ENCODE results near the gene GPR132.
A peak's percentile ranks its signal among the peaks of the same experiment; 100 is the strongest.
"Not testable (repeated sequence)": the region's sequence is repeated elsewhere in the genome, so short reads cannot be mapped to it uniquely, and the experiment has no call there.

GPR132 gene

GRCh38 chr14:105029402-105029801, 35.8 kb downstream of the GPR132 start:
- Histone ChIP-seq H3K9me3 (ENCODE audit: control insufficient read depth, low read length) (no peaks in the 10 kb centered on the region), H3K36me3 (ENCODE audit: control insufficient read depth, insufficient read depth, low read length) (no peaks in the 10 kb centered on the region), H3K4me3 (ENCODE audit: insufficient read depth, low read depth, low read length, poor library complexity, severe bottlenecking) (no peak overlapping the region), H3K27ac (ENCODE audit: insufficient read depth, low read length, poor library complexity, severe bottlenecking) (no peak overlapping the region), H3K4me1 (ENCODE audit: control insufficient read depth, insufficient read depth, low read length, poor library complexity, severe bottlenecking) (peaks cover 3% of the 10 kb centered on the region), H3K27me3 (replicated peaks; ENCODE audit: control insufficient read depth, insufficient read depth, low read length, poor library complexity, severe bottlenecking) (no peaks in the 10 kb centered on the region)
- no peak for DNase-seq

GRCh38 chr14:105028251-105028927, 36.8 kb downstream of the GPR132 start:
- no peak for DNase-seq
- H3K4me1 ChIP-seq (ENCODE audit: control insufficient read depth, insufficient read depth, low read length, poor library complexity, severe bottlenecking), result peaks cover 3% of the 10 kb centered on the region
- H3K9me3 ChIP-seq (ENCODE audit: control insufficient read depth, low read length), result no peaks in the 10 kb centered on the region
- H3K36me3 ChIP-seq (ENCODE audit: control insufficient read depth, insufficient read depth, low read length), result no peaks in the 10 kb centered on the region
- no peak overlapping the region for H3K4me3 ChIP-seq (ENCODE audit: insufficient read depth, low read depth, low read length, poor library complexity, severe bottlenecking)
- H3K27ac ChIP-seq (ENCODE audit: insufficient read depth, low read length, poor library complexity, severe bottlenecking), result no peak overlapping the region
- no peaks in the 10 kb centered on the region for H3K27me3 ChIP-seq (replicated peaks; ENCODE audit: control insufficient read depth, insufficient read depth, low read length, poor library complexity, severe bottlenecking)

- H3K4me3 ChIP-seq (ENCODE audit: insufficient read depth, low read depth, low read length, poor library complexity, severe bottlenecking); H3K4me1 ChIP-seq (ENCODE audit: control insufficient read depth, insufficient read depth, low read length, poor library complexity, severe bottlenecking); H3K27me3 ChIP-seq (replicated peaks; ENCODE audit: control insufficient read depth, insufficient read depth, low read length, poor library complexity, severe bottlenecking); DNase-seq; H3K9me3 ChIP-seq (ENCODE audit: control insufficient read depth, low read length); H3K36me3 ChIP-seq (ENCODE audit: control insufficient read depth, insufficient read depth, low read length); H3K27ac ChIP-seq (ENCODE audit: insufficient read depth, low read length, poor library complexity, severe bottlenecking): not testable (repeated sequence)
Measured at GRCh38 chr14:105027718-105028117, 37.5 kb downstream of the GPR132 start.

- DNase-seq, result no peak
- Histone ChIP-seq H3K27ac (ENCODE audit: insufficient read depth, low read length, poor library complexity, severe bottlenecking) (no peak overlapping the region), H3K4me1 (ENCODE audit: control insufficient read depth, insufficient read depth, low read length, poor library complexity, severe bottlenecking) (peaks cover 5% of the 10 kb centered on the region), H3K27me3 (replicated peaks; ENCODE audit: control insufficient read depth, insufficient read depth, low read length, poor library complexity, severe bottlenecking) (no peaks in the 10 kb centered on the region), H3K9me3 (ENCODE audit: control insufficient read depth, low read length) (no peaks in the 10 kb centered on the region), H3K4me3 (ENCODE audit: insufficient read depth, low read depth, low read length, poor library complexity, severe bottlenecking) (no peak overlapping the region), H3K36me3 (ENCODE audit: control insufficient read depth, insufficient read depth, low read length) (no peaks in the 10 kb centered on the region)
Measured at GRCh38 chr14:105026802-105027563, 38.2 kb downstream of the GPR132 start.

GRCh38 chr14:105026033-105026785, 39.0 kb downstream of the GPR132 start:
- no peaks in the 10 kb centered on the region for H3K9me3 ChIP-seq (ENCODE audit: control insufficient read depth, low read length)
- H3K27me3 ChIP-seq (replicated peaks; ENCODE audit: control insufficient read depth, insufficient read depth, low read length, poor library complexity, severe bottlenecking), result no peaks in the 10 kb centered on the region
- peaks cover 12% of the 10 kb centered on the region for H3K4me1 ChIP-seq (ENCODE audit: control insufficient read depth, insufficient read depth, low read length, poor library complexity, severe bottlenecking)
- no peaks in the 10 kb centered on the region for H3K36me3 ChIP-seq (ENCODE audit: control insufficient read depth, insufficient read depth, low read length)
- H3K4me3 ChIP-seq (ENCODE audit: insufficient read depth, low read depth, low read length, poor library complexity, severe bottlenecking), result no peak overlapping the region
- no peak for DNase-seq
- peak overlapping the region; percentile 33 for H3K27ac ChIP-seq (ENCODE audit: insufficient read depth, low read length, poor library complexity, severe bottlenecking)

- Histone ChIP-seq H3K27me3 (replicated peaks; ENCODE audit: control insufficient read depth, insufficient read depth, low read length, poor library complexity, severe bottlenecking) (no peaks in the 10 kb centered on the region), H3K9me3 (ENCODE audit: control insufficient read depth, low read length) (no peaks in the 10 kb centered on the region), H3K36me3 (ENCODE audit: control insufficient read depth, insufficient read depth, low read length) (no peaks in the 10 kb centered on the region), H3K4me1 (ENCODE audit: control insufficient read depth, insufficient read depth, low read length, poor library complexity, severe bottlenecking) (peaks cover 13% of the 10 kb centered on the region), H3K4me3 (ENCODE audit: insufficient read depth, low read depth, low read length, poor library complexity, severe bottlenecking) (no peak overlapping the region), H3K27ac (ENCODE audit: insufficient read depth, low read length, poor library complexity, severe bottlenecking) (peak overlapping the region; percentile 33)
- no peak for DNase-seq
Measured at GRCh38 chr14:105025429-105025828, 39.8 kb downstream of the GPR132 start.

- no peaks in the 10 kb centered on the region for H3K36me3 ChIP-seq (ENCODE audit: control insufficient read depth, insufficient read depth, low read length)
- DNase-seq, result no peak
- H3K27me3 ChIP-seq (replicated peaks; ENCODE audit: control insufficient read depth, insufficient read depth, low read length, poor library complexity, severe bottlenecking), result no peaks in the 10 kb centered on the region
- no peak overlapping the region for H3K4me3 ChIP-seq (ENCODE audit: insufficient read depth, low read depth, low read length, poor library complexity, severe bottlenecking)
- no peaks in the 10 kb centered on the region for H3K9me3 ChIP-seq (ENCODE audit: control insufficient read depth, low read length)
- peak overlapping the region; percentile 33 for H3K27ac ChIP-seq (ENCODE audit: insufficient read depth, low read length, poor library complexity, severe bottlenecking)
- peaks cover 19% of the 10 kb centered on the region for H3K4me1 ChIP-seq (ENCODE audit: control insufficient read depth, insufficient read depth, low read length, poor library complexity, severe bottlenecking)
Measured at GRCh38 chr14:105023791-105024480, 41.3 kb downstream of the GPR132 start.

- no peak overlapping the region for H3K4me3 ChIP-seq (ENCODE audit: insufficient read depth, low read depth, low read length, poor library complexity, severe bottlenecking)
- no peak for DNase-seq
- H3K27me3 ChIP-seq (replicated peaks; ENCODE audit: control insufficient read depth, insufficient read depth, low read length, poor library complexity, severe bottlenecking), result no peaks in the 10 kb centered on the region
- H3K4me1 ChIP-seq (ENCODE audit: control insufficient read depth, insufficient read depth, low read length, poor library complexity, severe bottlenecking), result peaks cover 24% of the 10 kb centered on the region
- no peak overlapping the region for H3K27ac ChIP-seq (ENCODE audit: insufficient read depth, low read length, poor library complexity, severe bottlenecking)
- no peaks in the 10 kb centered on the region for H3K9me3 ChIP-seq (ENCODE audit: control insufficient read depth, low read length)
- no peaks in the 10 kb centered on the region for H3K36me3 ChIP-seq (ENCODE audit: control insufficient read depth, insufficient read depth, low read length)
Measured at GRCh38 chr14:105023144-105023543, 42.1 kb downstream of the GPR132 start.

GRCh38 chr14:105022276-105022670, 43.0 kb downstream of the GPR132 start:
- H3K4me1 ChIP-seq (ENCODE audit: control insufficient read depth, insufficient read depth, low read length, poor library complexity, severe bottlenecking), result peaks cover 24% of the 10 kb centered on the region
- H3K9me3 ChIP-seq (ENCODE audit: control insufficient read depth, low read length), result no peaks in the 10 kb centered on the region
- H3K27me3 ChIP-seq (replicated peaks; ENCODE audit: control insufficient read depth, insufficient read depth, low read length, poor library complexity, severe bottlenecking), result no peaks in the 10 kb centered on the region
- H3K4me3 ChIP-seq (ENCODE audit: insufficient read depth, low read depth, low read length, poor library complexity, severe bottlenecking), result no peak overlapping the region
- H3K36me3 ChIP-seq (ENCODE audit: control insufficient read depth, insufficient read depth, low read length), result no peaks in the 10 kb centered on the region
- DNase-seq, result no peak
- no peak overlapping the region for H3K27ac ChIP-seq (ENCODE audit: insufficient read depth, low read length, poor library complexity, severe bottlenecking)

Measured in effector memory CD4-positive, alpha-beta T cell (primary cell).